Hepatocyte (in vitro differentiated cells): Measurements from ENCODE around the gene SPATA12.

ENCODE experiments used
- CTCF ChIP-seq: fragments of 200-600 bp; sonication (generic); IDR thresholded peaks from 2 replicates; pipeline ENCODE4 v1.5.1; 2016; ENCODE audit warnings: antibody characterized with exemption, mild to moderate bottlenecking; ENCODE audit not compliant: poor library complexity
- EZH2 ChIP-seq: fragments of 200-600 bp; sonication (generic); IDR thresholded peaks from 2 replicates; pipeline ENCODE4 v1.6.1; 2016; ENCODE audit warnings: antibody characterized with exemption, mild to moderate bottlenecking, borderline replicate concordance

GRCh38 chr3:57079474-57079831, 19.0 kb downstream of the SPATA12 start:
- TF ChIP-seq EZH2 (no peak), CTCF (no peak)
